GM13977 (cell line): ENCODE results near the gene TLCD3B.

Experiments
- DNase-seq: peaks from one replicate; pipeline ENCODE4 v3.0.0; 2012; ENCODE audit warnings: low spot score
- CTCF ChIP-seq: IDR thresholded peaks from 2 replicates; pipeline ENCODE4 v1.5.1; 2012; ENCODE audit warnings: mild to moderate bottlenecking, control low read depth; ENCODE audit not compliant: insufficient read depth; ENCODE audit errors: extremely low read depth, missing control alignments
- in situ Hi-C: fragments of 300-500 bp; cut with MboI; formaldehyde crosslinking; loops from one replicate; pipeline ENCODE4 v1.12.0; 2022; ENCODE audit warnings: low sequenced_read_pairs, low pct_unique_long_range_greater_than_20kb, mixed read lengths, inconsistent platforms; ENCODE audit not compliant: unreplicated experiment

The TLCD3B gene

GRCh38 chr16:29996766-29997250, 34.3 kb downstream of the TLCD3B start:
- TF ChIP-seq CTCF: no peak
- DNase-seq: no peak
- in situ Hi-C loops: no loop called here

- no peak for TF ChIP-seq CTCF
These were observed 34.9 kb downstream of the TLCD3B start, which contains the start of gene INO80E for GRCh38 chr16:29995911-29996765. TSS of gene INO80E (plus strand) at chr16:29996241. CDS start at chr16:29996311, 70 bp downstream.

GRCh38 chr16:29995324-29995910, 35.7 kb downstream of the TLCD3B start, which contains the start of gene HIRIP3:
TSS of gene HIRIP3 (minus strand) at chr16:29995617. CDS start at chr16:29995605, 12 bp downstream.
- in situ Hi-C loops: no loop called here
- DNase-seq: peak; percentile 95
- TF ChIP-seq CTCF: no peak

More at GRCh38 chr16:29995911-29996765, 34.9 kb downstream of the TLCD3B start, which contains the start of gene INO80E:
- peak; percentile 100 for DNase-seq
- in situ Hi-C loops: no loop called here

- TF ChIP-seq CTCF: no peak
- in situ Hi-C loops: no loop called here
- peak; percentile 87 for DNase-seq
These were observed 36.3 kb downstream of the TLCD3B start for GRCh38 chr16:29994600-29995323.

GRCh38 chr16:29993903-29994599, 37.0 kb downstream of the TLCD3B start:
- TF ChIP-seq CTCF: no peak
- no peak for DNase-seq
- in situ Hi-C loops: no loop called here

GRCh38 chr16:29993191-29993902, 37.7 kb downstream of the TLCD3B start:
- no peak for TF ChIP-seq CTCF
- no peak for DNase-seq
- in situ Hi-C loops: no loop called here
